NCI-H128 (cell line): Measurements from ENCODE around the gene PKP3.
A peak's percentile ranks its signal among the peaks of the same experiment; 100 is the strongest.
"Not testable (repeated sequence)": the region's sequence is repeated elsewhere in the genome, so short reads cannot be mapped to it uniquely, and the experiment has no call there.

Experiments
- DNase-seq: peaks from one replicate; lab custom pipeline; 2025; ENCODE audit not compliant: unreplicated experiment; lab: John Stamatoyannopoulos, UW

PKP3 gene

DNA sequence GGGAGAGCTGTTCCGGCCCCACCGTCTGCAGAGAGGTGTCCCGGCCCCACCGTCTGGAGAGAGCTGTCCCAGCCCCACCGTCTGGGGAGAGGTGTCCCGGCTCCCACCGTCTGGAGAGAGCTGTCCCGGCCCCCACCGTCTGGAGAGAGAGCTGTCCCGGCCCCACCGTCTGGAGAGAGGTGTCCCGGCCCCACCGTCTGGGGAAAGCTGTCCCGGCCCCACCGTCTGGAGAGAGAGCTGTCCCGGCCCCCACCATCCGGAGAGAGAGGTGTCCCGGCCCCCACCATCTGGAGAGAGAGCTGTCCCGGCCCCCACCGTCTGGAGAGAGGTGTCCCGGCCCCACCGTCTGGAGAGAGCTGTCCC, 30.6 kb upstream of the PKP3 start:
- not testable (repeated sequence) for DNase-seq

DNA sequence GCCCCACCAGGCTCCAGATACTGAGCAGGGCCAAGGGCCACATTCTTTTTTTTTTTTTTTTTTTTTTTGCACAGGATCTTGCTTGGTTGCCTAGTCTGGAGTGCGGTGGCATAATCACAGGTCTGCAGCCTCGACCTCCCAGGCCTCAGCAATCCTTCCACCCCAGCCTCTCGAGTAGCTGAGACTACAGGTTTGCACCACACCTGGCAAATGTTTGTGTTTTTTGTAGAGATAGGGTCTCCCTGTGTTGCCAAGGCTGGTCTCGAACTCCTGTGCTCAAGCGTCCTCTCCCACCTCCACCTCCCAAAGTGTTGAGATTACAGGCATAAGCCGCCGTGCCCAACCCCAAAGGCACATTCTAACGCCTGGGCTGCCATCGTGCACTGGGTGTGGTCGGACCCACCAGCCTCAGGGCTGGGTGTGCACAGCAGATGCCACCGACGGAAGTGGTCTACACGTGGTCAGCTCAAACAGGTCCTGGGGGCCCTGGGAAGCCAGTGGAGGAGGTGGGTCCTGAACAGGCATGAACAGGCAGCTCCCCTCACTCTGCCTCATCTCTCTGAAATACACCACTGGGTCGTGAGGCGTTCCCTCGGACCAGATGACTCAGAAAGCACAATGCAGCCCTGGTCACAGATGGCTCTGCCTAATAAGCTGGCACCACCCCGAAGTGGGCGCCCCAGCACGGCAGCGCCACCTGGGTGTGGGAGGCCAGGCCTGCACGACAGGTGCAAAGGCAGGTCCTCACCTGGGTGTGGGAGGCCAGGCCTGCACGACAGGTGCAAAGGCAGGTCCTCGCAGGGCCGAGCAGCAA, 29.9 kb upstream of the PKP3 start:
- DNase-seq = peak; percentile 41

DNA sequence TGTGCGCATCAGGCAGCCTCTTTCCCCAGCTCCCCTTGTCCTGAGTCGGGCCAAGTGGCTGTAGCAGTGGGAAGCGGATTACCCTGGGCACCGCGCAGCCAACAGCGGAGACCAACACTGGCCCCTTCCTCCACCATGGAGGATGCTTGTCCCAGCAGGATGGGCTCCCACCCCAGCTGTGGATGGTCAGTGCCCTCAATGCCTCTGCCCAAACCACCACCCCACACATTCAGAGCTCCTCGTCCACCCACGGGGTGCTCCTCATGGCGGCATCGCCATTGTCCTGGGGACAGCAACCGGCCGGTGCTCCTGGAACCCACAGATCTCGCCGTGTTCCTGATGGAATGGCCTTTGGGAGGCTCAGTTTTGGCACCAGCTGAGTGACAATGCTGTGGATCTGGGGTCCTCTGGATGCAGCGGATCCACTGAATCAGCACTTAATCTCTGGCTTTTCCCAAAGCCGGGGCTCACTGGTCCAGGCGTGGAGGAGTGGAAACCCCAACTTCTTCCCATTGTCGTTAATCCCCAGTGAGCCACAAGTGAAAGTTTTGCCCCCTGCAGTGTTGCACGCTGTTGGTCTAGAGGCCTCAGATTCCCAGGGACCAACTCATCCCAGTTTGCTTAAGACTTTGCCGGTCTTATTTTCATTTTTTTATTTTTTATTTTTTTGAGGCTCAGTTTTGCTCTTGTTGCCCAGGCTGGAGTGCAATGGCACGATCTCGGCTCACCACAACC, 28.9 kb upstream of the PKP3 start:
- no peak for DNase-seq

DNA sequence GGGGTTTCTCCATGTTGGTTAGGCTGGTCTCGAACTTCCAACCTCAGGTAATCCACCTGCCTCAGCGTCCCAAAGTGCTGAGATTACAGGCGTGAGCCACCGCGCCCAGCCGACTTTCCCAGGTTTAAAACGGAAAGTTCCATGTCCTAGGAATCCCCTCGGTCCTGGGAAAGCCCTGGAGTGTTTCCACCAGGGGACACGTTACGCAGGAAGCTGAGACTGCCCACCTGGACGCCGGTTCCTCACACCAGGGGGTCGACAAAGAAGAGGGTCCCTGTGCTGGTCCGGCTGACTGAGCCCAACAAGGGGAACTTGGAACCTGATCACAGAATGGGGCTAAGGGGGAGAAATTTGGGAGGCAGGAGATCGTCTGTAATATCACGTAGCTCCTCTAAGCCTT, 28.2 kb upstream of the PKP3 start:
- no peak for DNase-seq

GRCh38 chr11:367956-368413, 26.0 kb upstream of the PKP3 start:
- no peak for DNase-seq

DNA sequence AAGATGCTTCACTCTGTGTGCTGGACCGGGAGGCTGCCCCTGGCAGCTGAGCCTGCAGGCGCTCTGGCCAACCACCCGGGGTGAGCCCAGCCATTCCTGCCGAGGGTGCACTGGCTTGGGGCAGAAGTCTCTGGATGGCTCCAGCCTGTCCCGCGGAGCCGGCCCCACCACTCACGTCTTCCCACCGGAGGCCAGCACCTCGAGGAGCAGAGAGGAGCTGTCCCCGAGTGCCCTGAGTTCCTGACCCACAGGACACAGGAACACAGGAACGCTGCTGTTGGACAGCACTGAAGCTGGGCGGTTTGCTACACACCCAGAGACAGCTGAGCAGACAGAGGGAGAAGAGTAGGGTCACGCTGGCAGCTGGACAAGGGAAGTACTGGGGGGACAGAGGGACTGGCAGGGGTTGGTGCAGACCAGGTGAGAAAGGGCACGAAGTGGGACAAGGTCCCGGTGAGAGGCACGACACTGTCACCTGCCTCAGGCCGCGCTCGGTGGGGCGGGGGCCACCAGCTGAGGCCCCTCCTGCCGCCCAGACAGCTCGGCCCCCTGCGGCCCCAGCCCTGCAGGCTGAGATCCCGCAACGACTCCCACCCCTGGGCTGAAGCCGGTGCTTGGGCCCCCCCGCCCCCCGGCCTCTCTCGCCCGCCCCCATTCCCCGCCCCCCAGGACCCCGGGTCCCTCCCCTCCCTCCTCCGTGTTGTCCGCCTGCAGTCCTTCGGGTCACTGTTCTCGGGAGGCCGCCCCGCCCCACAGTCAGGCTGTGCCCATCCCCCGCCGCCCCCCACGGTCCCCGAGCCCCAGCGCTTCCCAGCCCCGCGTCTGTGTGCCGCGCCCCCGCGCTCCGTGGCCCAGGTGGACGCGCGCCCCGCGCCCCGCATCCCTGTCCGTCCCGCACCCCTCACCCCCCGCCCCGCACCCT, 25.3 kb upstream of the PKP3 start:
- no peak for DNase-seq

DNA sequence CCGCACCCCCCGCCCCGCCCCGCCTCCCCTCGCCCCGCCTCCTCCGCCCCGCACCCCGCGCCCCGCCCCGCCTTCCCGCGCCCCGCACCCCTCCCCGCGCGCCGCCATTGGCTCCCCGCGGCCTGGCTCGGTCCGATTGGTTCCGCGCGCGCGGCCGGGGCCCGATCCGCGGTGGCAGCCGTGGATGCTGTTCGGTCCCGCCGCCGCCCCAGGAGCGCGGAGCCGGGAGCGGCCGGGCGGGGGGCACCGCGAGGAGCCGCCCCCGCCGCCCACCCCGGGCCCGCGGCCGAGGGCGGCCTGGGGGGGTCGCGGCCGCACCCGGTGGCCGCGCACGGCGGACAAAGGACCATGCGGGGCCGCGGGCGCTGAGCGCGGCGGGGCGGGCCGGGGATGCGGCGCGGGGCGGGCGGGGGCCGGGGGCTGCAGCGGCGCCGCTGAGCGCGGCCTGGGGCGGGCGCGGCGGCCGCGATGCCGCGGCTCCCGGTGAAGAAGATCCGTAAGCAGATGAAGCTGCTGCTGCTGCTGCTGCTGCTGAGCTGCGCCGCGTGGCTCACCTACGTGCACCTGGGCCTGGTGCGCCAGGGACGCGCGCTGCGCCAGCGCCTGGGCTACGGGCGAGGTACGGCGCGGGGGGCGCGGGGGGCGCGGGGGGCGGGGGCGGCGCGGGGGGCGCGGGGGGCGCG, 24.5 kb upstream of the PKP3 start, which contains the start of gene B4GALNT4:
Gene B4GALNT4 (plus strand): TSS at position 164 of the 683 bp plus-strand sequence. CDS start 305 bp downstream, at position 469.
- DNase-seq = no peak

DNA sequence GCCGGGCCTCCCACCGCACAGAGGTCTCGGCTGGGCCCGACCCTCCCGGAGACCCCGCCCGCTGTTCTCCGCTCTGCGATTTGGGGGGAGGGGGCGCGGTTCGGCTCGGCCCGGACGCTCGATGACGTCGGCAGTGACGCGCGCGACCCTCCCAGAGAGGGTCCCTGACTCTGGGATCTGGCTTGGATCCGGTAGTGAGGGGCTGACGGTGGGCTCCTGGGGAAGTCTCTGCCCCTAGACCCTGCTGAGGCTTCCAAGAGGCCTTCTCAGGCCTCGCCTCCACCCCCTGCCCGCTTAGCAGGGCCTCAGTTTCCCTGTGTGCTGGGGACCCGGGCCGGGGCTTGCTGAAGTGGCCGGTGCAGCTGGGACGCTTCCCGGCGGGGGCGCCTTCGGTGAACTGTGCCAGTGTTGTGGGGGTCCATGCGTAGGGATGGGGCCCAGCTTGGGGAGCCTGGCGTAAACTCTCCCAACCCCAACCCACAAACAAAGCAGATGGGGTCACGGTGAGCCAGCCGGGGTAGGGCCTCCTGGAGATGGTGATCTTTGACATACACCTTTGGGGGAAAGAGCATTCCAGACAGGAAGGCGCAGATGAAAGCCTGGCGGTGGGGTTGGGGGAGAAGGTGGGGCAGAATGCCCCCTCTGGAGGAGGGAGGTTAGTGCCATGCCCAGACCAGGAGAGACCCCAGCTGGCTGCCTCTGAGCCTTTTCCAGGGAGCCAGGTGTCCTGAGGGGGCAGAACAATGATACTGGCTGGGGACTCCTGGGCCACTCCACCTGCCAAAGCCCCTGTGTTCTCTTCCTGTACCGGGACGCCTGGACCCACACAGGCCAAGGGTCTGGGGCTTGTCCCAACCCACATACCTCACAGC, 23.7 kb upstream of the PKP3 start:
- no peak for DNase-seq

GRCh38 chr11:371051-371450, 23.0 kb upstream of the PKP3 start:
- DNase-seq = no peak

DNA sequence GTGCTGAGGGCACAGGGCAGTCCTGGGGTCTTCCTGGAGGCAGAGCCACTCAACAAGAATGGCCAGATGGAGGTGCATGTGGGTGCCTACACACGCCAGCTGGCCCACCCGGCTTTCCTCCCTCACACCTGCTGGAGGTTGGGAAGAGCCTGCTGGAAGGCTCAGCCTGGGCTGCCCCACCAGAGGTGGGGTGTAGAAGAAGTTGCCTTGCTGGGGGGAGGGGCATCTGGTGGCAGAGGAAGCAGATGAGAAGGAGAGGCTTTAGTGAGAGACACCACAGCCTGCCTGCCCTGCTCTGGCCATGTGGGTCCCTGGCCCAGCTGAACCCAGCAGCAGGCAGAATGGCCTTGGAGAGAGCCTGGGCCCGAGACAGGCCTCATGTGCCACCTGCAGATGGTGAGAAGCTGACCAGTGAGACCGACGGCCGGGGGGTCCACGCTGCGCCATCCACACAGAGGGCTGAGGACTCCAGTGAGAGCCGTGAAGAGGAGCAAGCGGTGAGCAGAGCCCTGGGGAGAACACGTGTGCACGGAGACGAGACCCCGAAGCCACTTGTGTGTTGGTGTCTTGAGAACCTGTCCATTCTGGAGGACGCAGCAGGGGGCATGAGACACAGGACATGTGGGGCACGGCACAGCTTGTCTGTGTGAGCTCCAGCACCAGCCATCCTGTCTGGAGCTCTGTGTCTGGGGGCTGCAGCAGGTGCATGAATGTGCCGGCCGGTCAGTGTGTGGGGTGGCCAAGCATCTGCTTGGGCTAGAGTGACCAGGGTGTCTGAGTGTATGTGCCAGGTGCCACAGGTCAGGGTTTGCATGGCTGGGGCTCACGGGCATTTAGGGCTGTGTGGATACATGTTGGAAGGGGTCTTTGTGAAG, 22.1 kb upstream of the PKP3 start:
- DNase-seq = no peak

DNA sequence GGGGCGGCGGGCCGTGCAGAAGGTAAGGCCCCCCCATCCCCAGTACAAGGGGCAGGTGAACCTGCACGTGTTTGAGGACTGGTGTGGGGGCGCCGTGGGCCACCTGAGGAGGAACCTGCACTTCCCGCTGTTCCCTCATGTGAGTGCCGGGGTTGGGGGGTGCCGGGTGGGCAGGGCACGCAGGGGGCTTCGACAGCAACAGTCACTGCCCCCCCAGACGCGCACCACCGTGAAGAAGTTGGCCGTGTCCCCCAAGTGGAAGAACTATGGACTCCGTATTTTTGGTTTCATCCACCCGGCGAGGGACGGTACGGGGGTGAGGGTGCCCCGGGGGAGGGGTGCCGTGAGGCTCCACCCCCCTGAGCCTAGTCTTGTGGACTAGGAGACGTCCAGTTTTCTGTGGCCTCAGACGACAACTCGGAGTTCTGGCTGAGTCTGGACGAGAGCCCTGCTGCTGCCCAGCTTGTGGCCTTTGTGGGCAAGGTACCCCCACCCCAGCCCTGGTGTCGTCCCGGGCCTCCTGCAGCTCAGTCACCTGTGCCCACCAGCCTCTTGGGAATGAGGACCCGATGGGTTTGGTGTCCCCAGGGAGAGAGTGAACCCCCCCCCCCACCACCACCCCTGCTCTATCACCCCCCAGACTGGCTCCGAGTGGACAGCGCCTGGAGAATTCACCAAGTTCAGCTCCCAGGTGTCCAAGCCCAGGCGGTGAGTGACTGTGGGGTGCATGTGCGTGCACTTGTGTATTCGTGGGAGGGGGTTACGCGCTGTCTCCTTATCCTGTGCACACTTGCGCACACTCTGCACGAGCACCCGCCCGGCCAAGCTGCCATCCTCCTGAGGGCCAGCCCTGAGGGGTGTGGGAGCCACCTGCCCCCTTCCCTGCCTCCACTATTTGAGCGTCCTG, 20.9 kb upstream of the PKP3 start:
- no peak for DNase-seq

GRCh38 chr11:373716-374551, 20.1 kb upstream of the PKP3 start:
- DNase-seq = no peak

GRCh38 chr11:375065-376025, 18.7 kb upstream of the PKP3 start:
- no peak for DNase-seq

DNA sequence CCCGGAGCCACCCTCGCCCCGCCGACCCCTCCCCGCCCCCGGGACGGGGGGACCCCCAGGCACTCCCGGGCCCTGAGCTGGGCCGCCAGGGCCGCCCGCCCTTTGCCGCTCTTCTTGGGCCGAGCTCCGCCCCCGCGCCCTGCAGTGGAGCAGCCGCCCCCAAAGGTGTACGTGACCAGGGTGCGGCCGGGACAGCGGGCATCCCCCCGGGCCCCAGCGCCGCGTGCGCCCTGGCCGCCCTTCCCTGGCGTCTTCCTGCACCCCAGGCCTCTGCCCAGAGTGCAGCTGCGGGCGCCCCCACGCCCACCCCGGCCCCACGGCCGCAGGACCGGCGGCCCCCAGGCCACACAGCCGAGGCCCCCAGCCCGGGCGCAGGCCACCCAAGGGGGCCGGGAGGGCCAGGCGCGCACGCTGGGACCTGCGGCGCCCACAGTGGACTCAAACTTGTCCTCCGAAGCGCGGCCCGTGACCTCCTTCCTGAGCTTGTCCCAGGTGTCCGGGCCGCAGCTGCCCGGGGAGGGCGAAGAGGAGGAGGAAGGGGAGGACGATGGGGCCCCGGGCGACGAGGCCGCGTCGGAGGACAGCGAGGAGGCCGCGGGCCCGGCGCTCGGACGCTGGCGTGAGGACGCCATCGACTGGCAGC, 17.4 kb upstream of the PKP3 start:
- no peak for DNase-seq

- no peak for DNase-seq
Observed at GRCh38 chr11:377174-377865, 16.7 kb upstream of the PKP3 start.
